Measurements from ENCODE around the gene STX19. TPM values are rescaled to one million over a fixed set of nuclear protein-coding genes. Genes with fewer than 3 reads are reported as not detected.

Gene STX19
- total and polyA plus RNA-seq, 2 donors (not counting 1 experiment from before 2014, with no cell fraction given): not detected

DNA sequence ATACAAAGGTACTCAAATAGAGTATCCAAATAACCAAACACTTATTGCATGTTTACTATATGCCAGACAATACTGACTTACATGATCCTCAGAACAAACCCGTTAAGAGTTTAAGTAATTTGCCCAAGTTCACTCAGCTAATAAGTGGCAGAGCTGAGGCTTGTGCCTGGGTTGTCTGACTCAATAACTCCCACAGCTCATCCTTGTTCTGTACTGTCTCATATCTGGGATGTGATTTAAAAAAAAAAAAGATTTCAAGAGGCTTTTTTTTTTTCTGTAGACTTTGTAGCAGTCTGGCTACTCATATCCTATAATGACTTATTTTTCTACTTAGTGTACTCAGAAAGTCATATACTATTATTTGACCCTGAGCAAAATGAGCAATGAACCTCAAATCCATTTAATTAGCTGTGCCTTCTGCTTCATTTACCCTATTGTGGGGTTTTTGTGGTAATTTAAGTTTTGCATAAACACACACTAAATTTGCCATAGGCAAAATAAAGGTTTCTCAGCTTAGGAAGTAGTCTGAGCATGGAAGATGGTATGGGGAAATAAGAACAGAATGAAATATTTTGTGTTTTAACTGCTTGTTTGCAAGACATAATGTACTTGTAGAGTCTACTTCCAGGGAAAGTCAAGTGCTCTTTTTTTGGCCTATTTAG, 37.6 kb upstream of the STX19 start:
- 80% methylated on average over 1 of the region's 1 CpG for WGBS (ENCODE audit: insufficient coverage)
- DNase-seq: no peak
- Histone ChIP-seq H3K27me3 (replicated peaks in 1 of 4; ENCODE audit: control extremely low read depth in 1 of 4, control insufficient read depth in 3 of 4, insufficient read depth in 4 of 4, low read length in 3 of 4) (no peaks in the 10 kb centered on the region), H3K36me3 (replicated peaks in 1 of 2; ENCODE audit: control extremely low read depth in 1 of 2, control insufficient read depth in 1 of 2, extremely low read depth in 1 of 2, insufficient read depth in 2 of 2, low read length in 1 of 2) (peaks cover 4 to 13% of the 10 kb centered on the region in 2 experiments), H3K27ac (ENCODE audit: low read length in 2 of 2) (no peak overlapping the region), H3K79me2 (ENCODE audit: control insufficient read depth, insufficient read depth, low read length) (peaks cover 81% of the 10 kb centered on the region), H3K4me1 (ENCODE audit: control insufficient read depth in 2 of 2, insufficient read depth in 2 of 2, low read length in 2 of 2) (peaks cover 18 to 29% of the 10 kb centered on the region in 2 donors), H3K4me3 (ENCODE audit: control extremely low read depth in 1 of 5, extremely low read depth in 1 of 5, insufficient read depth in 1 of 5, low read depth in 2 of 5, low read length in 4 of 5) (no peak overlapping the region), H3K9ac (ENCODE audit: low read length) (no peak overlapping the region), H4K20me1 (ENCODE audit: control insufficient read depth, insufficient read depth, low read length, poor library complexity, severe bottlenecking) (no peaks in the 10 kb centered on the region), H2AFZ (ENCODE audit: insufficient read depth, low read depth, low read length, poor library complexity, severe bottlenecking) (no peak overlapping the region), H3K4me2 (replicated peaks; ENCODE audit: low read depth, low read length, poor library complexity, severe bottlenecking) (peak overlapping the region; percentile 7), H3K9me3 (ENCODE audit: control extremely low read depth in 1 of 3, control insufficient read depth in 2 of 3, insufficient read depth in 1 of 3, low read length in 2 of 3) (peaks cover 0 to 2% (median 0%) of the 10 kb centered on the region in 3 donors)
- intact Hi-C loops (cut with micrococcal nuclease): no loop called here
- Mint-ChIP-seq H3K4me1 (peaks cover 49% of the 10 kb centered on the region), H3K27ac (no peak overlapping the region), H3K9me3 (ENCODE audit: insufficient read depth) (no peaks in the 10 kb centered on the region), H3K27me3 (no peaks in the 10 kb centered on the region), H3K4me3 (no peak overlapping the region)
- ATAC-seq (ENCODE audit: low read depth): no peak
- ChIA-PET POLR2A (no interaction called here), CTCF (interaction anchor here (0.7 to 3.1 kb wide), 4 partner anchors 9 to 63 kb away, joined by 3 to 9 read pairs (median 3); no protein-coding TSS in a partner anchor)
- TF ChIP-seq, protein P1, sequence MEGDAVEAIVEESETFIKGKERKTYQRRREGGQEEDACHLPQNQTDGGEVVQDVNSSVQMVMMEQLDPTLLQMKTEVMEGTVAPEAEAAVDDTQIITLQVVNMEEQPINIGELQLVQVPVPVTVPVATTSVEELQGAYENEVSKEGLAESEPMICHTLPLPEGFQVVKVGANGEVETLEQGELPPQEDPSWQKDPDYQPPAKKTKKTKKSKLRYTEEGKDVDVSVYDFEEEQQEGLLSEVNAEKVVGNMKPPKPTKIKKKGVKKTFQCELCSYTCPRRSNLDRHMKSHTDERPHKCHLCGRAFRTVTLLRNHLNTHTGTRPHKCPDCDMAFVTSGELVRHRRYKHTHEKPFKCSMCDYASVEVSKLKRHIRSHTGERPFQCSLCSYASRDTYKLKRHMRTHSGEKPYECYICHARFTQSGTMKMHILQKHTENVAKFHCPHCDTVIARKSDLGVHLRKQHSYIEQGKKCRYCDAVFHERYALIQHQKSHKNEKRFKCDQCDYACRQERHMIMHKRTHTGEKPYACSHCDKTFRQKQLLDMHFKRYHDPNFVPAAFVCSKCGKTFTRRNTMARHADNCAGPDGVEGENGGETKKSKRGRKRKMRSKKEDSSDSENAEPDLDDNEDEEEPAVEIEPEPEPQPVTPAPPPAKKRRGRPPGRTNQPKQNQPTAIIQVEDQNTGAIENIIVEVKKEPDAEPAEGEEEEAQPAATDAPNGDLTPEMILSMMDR (IDR thresholded peaks at IDR 0.05): no peak
- TF ChIP-seq EZH2 (IDR thresholded peaks at IDR 0.05; ENCODE audit: borderline replicate concordance, insufficient read depth, low read depth, low read length, poor library complexity, severe bottlenecking): no peak

DNA sequence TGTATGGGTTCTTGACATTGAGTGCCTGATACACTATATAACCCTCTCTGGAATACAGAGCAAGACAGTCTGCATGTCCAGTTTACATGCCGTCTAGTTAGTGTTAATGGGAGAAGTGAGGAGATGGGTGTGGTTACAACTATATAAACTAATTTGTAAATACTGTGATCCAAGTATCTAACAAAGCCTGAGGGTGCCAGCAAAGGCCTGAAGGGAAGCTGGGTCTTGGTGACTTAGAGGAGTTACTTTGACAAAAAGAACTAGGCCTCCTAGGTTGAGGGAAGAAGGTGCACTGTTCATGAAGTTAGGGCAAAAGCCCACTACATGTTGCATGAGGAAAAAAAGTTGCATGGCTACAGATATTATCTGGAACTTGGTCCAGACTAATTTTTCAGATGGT, 36.7 kb upstream of the STX19 start:
- ATAC-seq (ENCODE audit: low read depth): no peak
- WGBS (ENCODE audit: insufficient coverage): no CpG with 5 or more reads among the region's 1 CpG
- Mint-ChIP-seq H3K4me1 (peaks cover 53% of the 10 kb centered on the region), H3K4me3 (no peak overlapping the region), H3K27me3 (no peaks in the 10 kb centered on the region), H3K9me3 (ENCODE audit: insufficient read depth) (no peaks in the 10 kb centered on the region), H3K27ac (no peak overlapping the region)
- peaks cover 18 to 29% of the 10 kb centered on the region in 2 donors for H3K4me1 ChIP-seq (ENCODE audit: control insufficient read depth in 2 of 2, insufficient read depth in 2 of 2, low read length in 2 of 2)
- CTCF ChIA-PET: interaction anchor here (1.2 to 3.1 kb wide), 2 partner anchors 27 to 60 kb away, joined by 3 to 9 read pairs; no protein-coding TSS in a partner anchor
- H2AFZ ChIP-seq (ENCODE audit: insufficient read depth, low read depth, low read length, poor library complexity, severe bottlenecking): no peak overlapping the region
- intact Hi-C loops (cut with micrococcal nuclease): no loop called here
- H3K27ac ChIP-seq (ENCODE audit: low read length in 2 of 2): no peak overlapping the region
- H3K4me3 ChIP-seq (ENCODE audit: control extremely low read depth in 1 of 5, extremely low read depth in 1 of 5, insufficient read depth in 1 of 5, low read depth in 2 of 5, low read length in 4 of 5): no peak overlapping the region
- H3K27me3 ChIP-seq (replicated peaks in 1 of 4; ENCODE audit: control extremely low read depth in 1 of 4, control insufficient read depth in 3 of 4, insufficient read depth in 4 of 4, low read length in 3 of 4): no peaks in the 10 kb centered on the region
- peaks cover 75% of the 10 kb centered on the region for H3K79me2 ChIP-seq (ENCODE audit: control insufficient read depth, insufficient read depth, low read length)
- TF ChIP-seq, protein P1 (IDR thresholded peaks at IDR 0.05): no peak
- TF ChIP-seq EZH2 (IDR thresholded peaks at IDR 0.05; ENCODE audit: borderline replicate concordance, insufficient read depth, low read depth, low read length, poor library complexity, severe bottlenecking): no peak
- POLR2A ChIA-PET: no interaction called here
- H3K4me2 ChIP-seq (replicated peaks; ENCODE audit: low read depth, low read length, poor library complexity, severe bottlenecking): no peak overlapping the region
- H3K36me3 ChIP-seq (replicated peaks in 1 of 2; ENCODE audit: control extremely low read depth in 1 of 2, control insufficient read depth in 1 of 2, extremely low read depth in 1 of 2, insufficient read depth in 2 of 2, low read length in 1 of 2): peaks cover 5 to 17% of the 10 kb centered on the region in 2 experiments
- H3K9me3 ChIP-seq (ENCODE audit: control extremely low read depth in 1 of 3, control insufficient read depth in 2 of 3, insufficient read depth in 1 of 3, low read length in 2 of 3): peaks cover 0 to 2% (median 0%) of the 10 kb centered on the region in 3 donors
- DNase-seq: no peak
- no peak overlapping the region for H3K9ac ChIP-seq (ENCODE audit: low read length)
- H4K20me1 ChIP-seq (ENCODE audit: control insufficient read depth, insufficient read depth, low read length, poor library complexity, severe bottlenecking): no peaks in the 10 kb centered on the region
